OCI-M1 (cell line): ENCODE measurements around the gene DPH5.

ENCODE experiments used
- DNase-seq: peaks from one replicate; lab custom pipeline; 2025; lab: John Stamatoyannopoulos, UW

The DPH5 gene

GRCh38 chr1:101030881-101031280 lies 5.3 kb upstream of the DPH5 start:
- DNase-seq: no peak

GRCh38 chr1:101029184-101029583 lies 3.6 kb upstream of the DPH5 start:
- DNase-seq: no peak

DNA sequence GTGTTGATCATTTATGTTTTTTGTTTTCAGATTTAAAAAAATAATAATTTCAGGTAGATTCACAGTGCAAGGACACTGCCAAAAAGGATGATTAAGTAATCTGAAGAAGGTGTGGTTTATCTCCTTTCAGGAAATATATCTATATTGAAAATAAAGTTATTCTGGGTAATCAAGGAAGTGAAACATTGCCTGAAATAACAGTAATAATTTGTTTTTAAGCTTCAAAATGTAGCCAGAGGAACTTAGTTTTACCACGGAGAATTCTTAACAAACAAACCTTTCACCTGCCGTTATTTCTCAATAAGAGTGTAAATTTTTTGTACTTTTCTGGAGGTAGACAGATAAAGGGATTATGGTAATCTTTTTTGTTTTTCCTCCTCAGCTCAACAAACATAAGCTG lies 2.9 kb upstream of the DPH5 start:
- no peak for DNase-seq

DNA sequence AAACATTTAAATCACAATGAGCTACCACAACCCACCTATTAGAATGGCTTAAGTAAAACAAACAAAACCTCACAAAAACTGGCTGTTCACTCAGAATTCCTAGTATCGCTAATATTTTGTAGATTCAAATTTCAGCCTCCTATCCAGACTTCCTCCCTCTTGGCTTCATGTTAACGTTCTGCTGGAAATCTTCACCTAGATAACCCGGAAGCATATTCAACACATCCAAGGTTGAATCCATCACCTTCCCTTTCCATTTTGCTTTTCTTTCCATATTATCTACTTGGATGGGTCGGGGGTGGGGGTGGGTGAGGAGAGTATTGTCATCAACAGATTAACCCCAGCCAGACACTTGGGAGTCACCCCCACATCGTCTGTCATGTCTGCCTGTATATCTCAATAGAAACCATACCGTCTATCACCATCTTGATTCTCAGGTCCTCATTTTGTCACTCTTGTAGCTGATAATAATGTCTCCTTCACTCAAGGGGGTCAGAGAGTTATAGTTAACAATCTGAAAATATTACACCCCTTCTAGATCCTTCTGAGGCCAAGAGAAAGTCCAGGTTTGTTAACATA lies 1.7 kb upstream of the DPH5 start:
- no peak for DNase-seq

DNA sequence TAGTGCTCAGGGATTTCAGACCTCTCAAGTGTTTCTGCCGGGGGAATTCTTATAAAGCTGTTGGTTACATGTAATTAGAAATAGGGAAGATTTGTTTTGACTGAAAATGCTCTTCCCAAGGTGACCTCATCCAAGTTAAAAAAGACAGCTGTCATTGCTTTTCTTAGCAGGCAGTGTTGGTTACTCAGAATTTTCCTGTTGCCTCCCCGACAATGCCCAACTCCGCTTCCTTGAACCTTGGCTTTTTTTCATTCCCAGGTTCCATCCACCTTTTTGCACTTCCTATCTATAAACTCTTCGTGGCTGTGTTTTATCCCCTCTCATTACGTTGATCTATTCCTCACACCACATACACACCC lies 825 bp upstream of the DPH5 start:
- peak; percentile 71 for DNase-seq

GRCh38 chr1:101025283-101025656 lies 314 bp downstream of the DPH5 start:
- no peak for DNase-seq

DNA sequence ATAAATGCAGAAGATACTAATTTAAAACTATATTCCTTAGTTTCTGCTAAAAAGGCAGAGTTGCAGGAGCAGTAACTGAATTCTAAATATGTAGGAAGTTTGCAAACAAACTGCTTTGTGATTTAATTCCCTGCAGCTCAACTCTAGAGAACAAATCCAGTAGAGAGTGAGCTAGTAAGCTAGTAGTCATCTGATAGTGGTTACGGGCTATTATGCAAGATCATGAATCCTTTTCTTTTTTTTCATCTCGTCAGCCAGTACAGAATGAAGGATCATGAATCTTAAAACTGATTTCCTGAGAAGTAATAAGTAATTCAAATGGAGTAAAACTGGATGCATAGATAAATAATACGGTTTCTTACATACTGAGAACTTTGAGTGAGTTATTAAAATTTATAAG lies 3.3 kb downstream of the DPH5 start:
- DNase-seq: peak; percentile 18

DNA sequence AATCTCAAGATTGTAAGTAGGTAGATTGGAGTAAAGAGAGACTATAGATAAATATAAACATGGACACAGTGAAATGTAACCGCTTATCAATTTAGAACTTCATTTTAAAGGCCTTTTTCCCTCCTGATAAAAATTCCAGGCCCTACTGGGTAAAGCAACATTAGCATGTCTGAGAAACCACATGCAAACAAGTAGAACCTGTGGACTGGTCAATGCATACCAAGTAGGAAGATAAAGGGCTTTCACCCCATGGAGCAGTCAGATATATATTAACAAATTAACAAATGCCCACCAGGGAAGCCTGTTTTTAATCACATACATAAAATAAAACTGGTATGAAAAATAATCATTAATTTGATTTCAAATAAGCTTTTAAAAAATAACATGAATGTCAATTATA lies 8.1 kb downstream of the DPH5 start:
- no peak for DNase-seq

DNA sequence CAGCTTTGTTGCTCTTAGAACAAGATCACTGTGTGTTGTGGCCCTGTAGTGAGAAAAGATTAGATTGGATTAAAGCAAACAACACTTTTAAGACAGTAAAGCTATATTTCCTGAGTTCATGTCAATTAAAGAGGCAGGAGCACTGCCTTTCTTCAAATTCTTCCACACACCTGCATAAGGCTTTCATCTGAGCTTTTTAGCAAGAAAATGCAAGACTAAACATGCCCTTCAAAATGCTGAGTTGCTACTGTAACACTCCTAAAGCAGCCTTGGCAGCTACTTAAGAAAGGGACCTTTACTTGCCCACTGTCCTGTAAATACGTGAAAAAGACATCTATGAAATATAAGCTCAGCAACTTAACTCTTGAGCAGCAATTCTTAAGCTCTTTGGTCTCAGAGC lies 11.8 kb downstream of the DPH5 start:
- no peak for DNase-seq

DNA sequence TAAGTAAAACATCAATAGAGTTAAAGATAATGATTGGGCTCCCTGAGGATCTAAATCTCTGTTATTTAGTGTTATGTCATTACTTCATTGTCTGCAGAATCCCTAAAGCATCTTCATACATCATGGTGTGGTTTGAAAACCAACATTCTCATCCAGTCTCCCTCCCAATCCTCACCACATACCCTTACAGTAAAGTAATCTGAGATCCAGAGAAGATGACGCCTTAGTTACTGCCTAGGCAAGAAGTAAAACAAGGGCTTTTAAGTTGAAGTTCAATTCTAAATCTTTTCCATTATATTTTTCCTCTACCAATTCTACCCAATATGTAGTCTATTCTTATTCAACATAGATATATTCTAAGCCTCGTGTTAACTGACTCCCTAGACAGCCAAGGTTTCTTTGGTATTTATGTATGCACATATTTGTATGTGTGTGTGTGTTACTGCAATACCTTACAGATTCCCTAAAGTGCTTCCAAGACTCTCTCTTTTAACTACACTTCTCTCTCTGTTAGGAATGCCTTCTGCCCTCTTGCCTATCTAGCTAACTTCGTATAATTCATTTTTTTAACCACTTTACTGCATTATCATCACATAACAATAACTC lies 17.3 kb downstream of the DPH5 start:
- DNase-seq: no peak

GRCh38 chr1:101006553-101006952 lies 19.0 kb downstream of the DPH5 start:
- peak; percentile 36 for DNase-seq

- DNase-seq: no peak
Measured at GRCh38 chr1:101005871-101006270, 19.7 kb downstream of the DPH5 start.

DNA sequence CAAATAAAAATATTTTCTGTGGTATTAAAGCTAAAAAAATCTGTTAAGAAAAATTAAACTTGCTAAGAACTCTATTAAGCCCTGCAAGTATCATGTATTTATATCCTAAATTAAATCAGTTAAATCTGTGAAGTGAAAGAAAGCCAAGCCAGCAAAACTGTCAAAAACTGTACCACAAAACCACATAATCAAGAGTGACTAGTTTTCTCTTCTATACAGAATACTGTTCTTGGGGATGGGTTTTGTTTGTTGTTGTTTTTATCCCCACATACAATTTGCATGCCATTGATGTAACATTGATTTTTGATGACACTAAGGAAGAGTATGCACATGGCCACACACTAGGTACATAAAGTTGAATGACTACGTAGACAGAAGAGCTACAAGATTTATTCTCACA lies 20.4 kb downstream of the DPH5 start:
- no peak for DNase-seq

- DNase-seq: no peak
Measured at GRCh38 chr1:101004670-101005069, 20.9 kb downstream of the DPH5 start.

- DNase-seq: no peak
Measured at GRCh38 chr1:101004061-101004460, 21.5 kb downstream of the DPH5 start.

GRCh38 chr1:101003012-101003650 lies 22.5 kb downstream of the DPH5 start:
- DNase-seq: no peak

DNA sequence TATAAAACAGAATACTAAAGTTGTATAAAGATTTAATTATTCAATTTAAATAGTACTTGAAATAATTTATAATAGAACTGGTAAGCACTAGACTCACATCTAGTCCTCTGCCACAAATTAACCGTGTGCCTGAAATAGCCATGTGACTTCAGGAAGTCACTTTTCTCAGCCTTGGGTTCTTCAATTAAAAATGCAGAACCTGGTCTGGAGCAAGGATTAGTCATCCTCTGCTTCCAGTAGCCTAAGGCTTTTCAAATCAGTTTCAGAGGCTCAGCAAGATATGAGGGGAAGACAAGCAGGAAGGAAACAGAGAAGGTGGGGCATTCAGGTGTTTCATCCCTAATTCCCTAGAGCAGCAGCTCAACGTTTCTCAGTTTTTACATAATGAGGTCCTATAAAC lies 23.0 kb downstream of the DPH5 start:
- DNase-seq: peak; percentile 81

DNA sequence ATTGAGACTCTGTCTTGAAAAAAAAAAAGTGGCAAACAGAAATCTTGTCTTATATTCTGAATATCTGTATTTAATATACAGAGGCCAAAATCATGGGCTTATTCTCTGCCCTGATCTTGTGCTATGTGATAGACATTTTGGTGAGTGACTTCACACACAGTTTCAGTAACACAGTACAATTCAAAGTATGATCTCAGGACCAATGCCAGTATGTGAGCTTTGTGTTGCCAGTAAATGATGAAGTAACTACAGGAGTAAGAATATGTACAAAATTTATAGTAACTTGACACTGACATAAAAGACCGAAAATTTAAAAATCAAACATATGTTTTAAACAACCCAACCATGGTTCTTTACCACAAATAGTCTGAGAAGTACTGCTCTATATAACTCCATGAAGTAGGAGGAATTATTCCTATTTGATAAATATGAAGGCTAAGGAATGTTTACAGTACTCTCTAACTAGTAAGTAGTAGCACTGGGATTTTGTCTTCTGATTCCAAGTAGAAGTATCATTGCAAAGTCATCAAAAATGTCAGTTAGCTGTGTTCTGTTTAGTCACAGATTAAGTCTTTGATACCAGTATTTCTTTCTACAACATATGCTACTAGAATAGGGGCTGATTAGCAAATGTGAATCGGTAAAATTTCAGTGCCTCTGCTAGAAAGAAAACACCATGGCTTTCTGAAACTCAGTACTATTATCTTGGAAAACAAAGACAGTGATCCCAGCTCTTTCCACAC lies 25.3 kb downstream of the DPH5 start:
- peak; percentile 61 for DNase-seq

DNA sequence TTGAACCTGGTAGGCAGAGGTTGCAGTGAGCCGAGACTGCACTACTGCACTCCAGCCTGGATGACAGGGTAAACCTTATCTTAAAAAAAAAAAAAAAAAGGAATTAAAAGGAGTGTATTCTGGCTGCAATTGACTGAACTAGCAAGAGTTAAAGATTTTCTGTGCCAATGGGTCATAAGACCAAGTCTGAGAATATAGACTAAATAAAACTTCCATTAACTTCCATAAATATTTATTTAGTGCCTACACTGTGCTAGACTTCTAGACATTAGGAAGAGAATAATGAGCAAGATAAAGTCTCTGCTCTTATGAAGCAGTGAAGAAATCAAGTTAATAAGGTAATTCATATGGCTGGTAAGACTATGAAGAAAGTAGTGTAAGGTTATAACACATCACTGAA lies 27.2 kb downstream of the DPH5 start:
- no peak for DNase-seq

GRCh38 chr1:100995198-100995988 lies 30.2 kb downstream of the DPH5 start:
- no peak for DNase-seq

- DNase-seq: no peak
Measured at GRCh38 chr1:100989306-100990077, 36.1 kb downstream of the DPH5 start.

DNA sequence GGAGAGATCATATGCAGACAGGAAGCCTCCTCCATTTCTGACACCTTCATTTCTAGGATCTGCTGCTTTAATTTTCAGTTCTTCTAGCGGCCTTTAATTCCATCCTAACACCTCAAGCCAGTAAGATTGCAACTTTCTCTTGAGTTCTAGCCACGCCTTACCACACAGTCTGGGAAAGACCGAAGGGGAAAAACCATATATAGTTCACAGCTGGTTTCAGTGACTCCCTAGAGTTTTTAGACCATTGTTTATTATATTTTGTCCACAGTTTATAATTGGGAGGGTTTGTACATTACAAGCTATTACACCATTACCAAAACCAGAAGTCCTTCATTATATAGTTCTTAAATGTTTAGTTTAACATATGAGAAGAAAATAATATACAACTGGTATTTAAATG lies 37.5 kb downstream of the DPH5 start:
- no peak for DNase-seq
